K562 (cell line): ENCODE results near the gene CERCAM. TPM values are rescaled to one million over a fixed set of nuclear protein-coding genes. Genes with fewer than 3 reads are reported as not detected.
A peak's percentile ranks its signal among the peaks of the same experiment; 100 is the strongest.

Experiments used
- ATAC-seq: fragments of 200-7000 bp; cut with Tn5 transposase; 3 replicates; pipeline ENCODE4 v1.9.1; 2020; ENCODE audit warnings: moderate library complexity
- BruUV-seq: library from RNA; stranded (reverse); fragments of 400-500 nt; replicated peaks from 2 replicates; lab custom pipeline; 2021; lab: Mats Ljungman, UMichigan
- CTCF ChIA-PET: fragments of 300-600 bp; formaldehyde crosslinking; extraction: SDS; loops from one replicate; lab custom pipeline; 2021; ENCODE audit warnings: low intra/inter-chr PET ratio; lab: Yijun Ruan, JAX
- POLR2A ChIA-PET: fragments of 300-600, 350-650 bp; sonication (Branson Sonifier 250); formaldehyde crosslinking; extraction: SDS; loops from one replicate; lab custom pipeline; 2021; ENCODE audit warnings: antibody characterized with exemption, inconsistent platforms; lab: Yijun Ruan, JAX
- DNase-seq, 4 experiments: peaks; one replicate each; pipeline versions ENCODE4 v3.0.0 to v3.0.0-alpha.2; 2011 to 2018; ENCODE audit warnings: low spot score in 3 of 4, mixed read lengths in 3 of 4; ENCODE audit errors: extremely low read depth in 1 of 4
- FAIRE-seq: peaks from 2 replicates; lab custom pipeline; 2011; peaks lifted over from hg19 to GRCh38; lab: Jason Lieb, UNC
- H2AFZ ChIP-seq: 2 replicates; pipeline ENCODE4 v1.6.0; 2011; ENCODE audit warnings: low read depth, low read length, control low read depth, inconsistent platforms
- H3K27ac ChIP-seq: fragments of 200-600 bp; 3 replicates; pipeline ENCODE4 v1.8.0; 2011; ENCODE audit warnings: low read depth, mild to moderate bottlenecking, control low read depth, inconsistent platforms, low read length, moderate library complexity, mixed read lengths; ENCODE audit errors: extremely low read depth
- H3K27me3 ChIP-seq, 2 experiments: fragments of 300-600 bp in 1 of 2; 2 replicates in 1 of 2; 3 replicates in 1 of 2; pipeline versions ENCODE4 v1.6.0 to v1.8.0; 2011; ENCODE audit warnings: inconsistent platforms in 2 of 2, low read length in 2 of 2, mild to moderate bottlenecking in 1 of 2, mixed read lengths in 1 of 2, moderate library complexity in 1 of 2; ENCODE audit not compliant: control insufficient read depth in 2 of 2, insufficient read depth in 2 of 2
- H3K36me3 ChIP-seq: fragments of 300-600 bp; 3 replicates; pipeline ENCODE4 v1.8.0; 2011; ENCODE audit warnings: mild to moderate bottlenecking, low read length, inconsistent platforms; ENCODE audit not compliant: control insufficient read depth, insufficient read depth
- H3K4me1 ChIP-seq, 2 experiments: fragments of 200-600 bp in 1 of 2; replicated peaks in 1 of 2; 2 replicates in 1 of 2; 3 replicates in 1 of 2; pipeline versions ENCODE4 v1.5.1 to v1.8.0; 2011; ENCODE audit warnings: inconsistent platforms in 2 of 2, low read length in 2 of 2, mild to moderate bottlenecking in 1 of 2, mixed read lengths in 1 of 2, moderate library complexity in 1 of 2; ENCODE audit not compliant: control insufficient read depth in 2 of 2, insufficient read depth in 2 of 2
- H3K4me2 ChIP-seq: 2 replicates; pipeline ENCODE4 v1.6.1; 2011; ENCODE audit warnings: low read length, control low read depth, inconsistent platforms, mixed read lengths; ENCODE audit not compliant: insufficient read depth
- H3K4me3 ChIP-seq: fragments of 200-600 bp; sonication (generic), shearing (Covaris generic); 2 replicates; pipeline ENCODE4 v1.5.1; 2016; ENCODE audit warnings: control low read depth, inconsistent platforms
- H3K79me2 ChIP-seq: fragments of 200-600 bp; 3 replicates; pipeline ENCODE4 v1.8.0; 2011; ENCODE audit warnings: low read length, inconsistent platforms; ENCODE audit not compliant: control insufficient read depth, insufficient read depth
- H3K9ac ChIP-seq, 2 experiments: 2 replicates each; pipeline versions ENCODE4 v1.6.0 to v1.6.1; 2011; ENCODE audit warnings: low read depth in 2 of 2, low read length in 2 of 2, control low read depth in 1 of 2, inconsistent platforms in 1 of 2, mild to moderate bottlenecking in 1 of 2, mixed read lengths in 1 of 2; ENCODE audit not compliant: insufficient read depth in 1 of 2
- H3K9me1 ChIP-seq: one replicate; pipeline ENCODE4 v1.6.0; 2011; ENCODE audit warnings: inconsistent platforms, mild to moderate bottlenecking, low read length, moderate library complexity; ENCODE audit not compliant: control insufficient read depth, insufficient read depth
- H3K9me3 ChIP-seq: replicated peaks from 2 replicates; pipeline ENCODE4 v1.5.1; 2011; ENCODE audit warnings: low read depth, low read length, inconsistent platforms; ENCODE audit not compliant: control insufficient read depth, insufficient read depth
- H4K20me1 ChIP-seq: replicated peaks from 2 replicates; pipeline ENCODE4 v1.6.1; 2011; ENCODE audit warnings: low read length, inconsistent platforms, mixed read lengths; ENCODE audit not compliant: control insufficient read depth, insufficient read depth
- CBFA2T2 ChIP-seq: fragments of 450-650 bp; conservative IDR thresholded peaks from 2 replicates; pipeline ENCODE4 v1.6.1; 2017; ENCODE audit warnings: mild to moderate bottlenecking
- EHMT2 ChIP-seq: fragments of 450-650 bp; IDR thresholded peaks from 2 replicates; pipeline ENCODE4 v1.6.1; 2018; ENCODE audit warnings: antibody characterized with exemption
- ETV5 ChIP-seq: sonication (generic); formaldehyde crosslinking; IDR thresholded peaks from 2 replicates; pipeline ENCODE4 v1.4.0; 2020; ENCODE audit warnings: low read depth, mild to moderate bottlenecking, missing genetic modification reagents
- HDAC3 ChIP-seq: fragments of 450-650 bp; IDR thresholded peaks from 2 replicates; pipeline ENCODE4 v1.6.1; 2018; ENCODE audit warnings: borderline replicate concordance, mild to moderate bottlenecking, moderate library complexity; ENCODE audit not compliant: partially characterized antibody
- KAT2B ChIP-seq: IDR thresholded peaks from one replicate; pipeline ENCODE4 v1.6.1; 2012; ENCODE audit warnings: low read depth, mild to moderate bottlenecking, control low read depth, inconsistent platforms, low read length, moderate library complexity
- KDM5B ChIP-seq: fragments of 200-600 bp; sonication (generic); IDR thresholded peaks from 2 replicates; pipeline ENCODE4 v1.6.1; 2012; ENCODE audit warnings: low read depth, mild to moderate bottlenecking, moderate library complexity, low read length, control low read depth, inconsistent platforms; ENCODE audit not compliant: insufficient replicate concordance
- NONO ChIP-seq, 2 experiments: fragments of 200-400 bp in 1 of 2; fragments of 450-650 bp in 1 of 2; formaldehyde crosslinking in 1 of 2; IDR thresholded peaks; 2 replicates each; pipeline ENCODE4 v1.6.1; 2017; ENCODE audit warnings: low read depth in 2 of 2, mild to moderate bottlenecking in 2 of 2, moderate library complexity in 2 of 2, low read length in 1 of 2
- RNF2 ChIP-seq: sonication (generic); IDR thresholded peaks from 2 replicates; pipeline ENCODE4 v1.6.1; 2016
- TSC22D4 ChIP-seq: fragments of 450-650 bp; IDR thresholded peaks from 2 replicates; pipeline ENCODE4 v1.6.1; 2016; ENCODE audit warnings: missing genetic modification characterization, missing biosample characterization, control low read depth
- ZC3H4 ChIP-seq: sonication (generic); formaldehyde crosslinking; IDR thresholded peaks from 2 replicates; pipeline ENCODE4 v1.9.0; 2021; ENCODE audit warnings: missing genetic modification reagents, borderline replicate concordance
- ZFP36 ChIP-seq: fragments of 150-350 bp; IDR thresholded peaks from 2 replicates; pipeline ENCODE4 v1.6.1; 2018; ENCODE audit warnings: low read length, low read depth; ENCODE audit not compliant: partially characterized antibody
- ZFX ChIP-seq: sonication (generic); formaldehyde crosslinking; IDR thresholded peaks from 2 replicates; pipeline ENCODE4 v1.8.0; 2022; ENCODE audit warnings: mild to moderate bottlenecking, missing genetic modification reagents, moderate library complexity
- ZZZ3 ChIP-seq: fragments of 450-650 bp; IDR thresholded peaks from 2 replicates; pipeline ENCODE4 v1.6.1; 2016; ENCODE audit warnings: antibody characterized with exemption, mild to moderate bottlenecking, moderate library complexity
- WGBS: fragments of 100-300 bp; shearing (Covaris generic); methylation state at CpG from one replicate; pipeline ENCODE4 v1.1.6; 2016; ENCODE audit warnings: low coverage, mixed read lengths; ENCODE audit not compliant: insufficient coverage; ENCODE audit errors: missing lambda C conversion rate; 5-methylcytosine and 5-hydroxymethylcytosine counted together
- in situ Hi-C: fragments of 300-500 bp; cut with MboI; formaldehyde crosslinking; loops from 4 replicates; pipeline ENCODE4 v1.15.0; 2018; ENCODE audit warnings: inconsistent platforms, mixed read lengths
- intact Hi-C: fragments of 100-400 bp; cut with micrococcal nuclease; formaldehyde crosslinking; loops from 2 replicates; pipeline ENCODE4 v1.14.2; 2022
- polyA plus RNA-seq, 8 experiments: library from polyadenylated mRNA; depleted of rRNA in 4 of 8; stranded (reverse) in 5 of 8; unstranded in 3 of 8; fragments of >200 nt; fragmentation: Nextera tagmentation in 2 of 8; fragmentation: Illumina TruSeq in 1 of 8; extraction: Ambion mirVana in 2 of 8; extraction: Trizol in 1 of 8; gene quantifications; 2 replicates each; pipeline versions ENCODE4 v1.2.1 to v1.2.3, GENCODE V29; 2011 to 2014; ENCODE audit warnings: inconsistent platforms in 1 of 8, missing spikeins in 1 of 8
- total RNA-seq, 7 experiments: library from RNA; depleted of rRNA in 6 of 7; stranded (reverse); fragments of >200 nt in 6 of 7; fragmentation: Illumina TruSeq in 2 of 7; extraction: Trizol in 2 of 7; gene quantifications; 2 replicates each; pipeline versions ENCODE4 v1.2.1 to v1.2.3, GENCODE V29; 2011 to 2021; ENCODE audit warnings: low replicate concordance in 1 of 7
- TF ChIP-seq, protein P1 (sequence below): fragments of 450-650 bp; IDR thresholded peaks from 2 replicates; pipeline ENCODE4 v1.6.1; 2018; ENCODE audit warnings: mild to moderate bottlenecking, low read depth; ENCODE audit not compliant: partially characterized antibody
- TF ChIP-seq, protein P2 (sequence below): fragments of 250-450 bp; sonication (Bioruptor Pico); IDR thresholded peaks from 2 replicates; pipeline ENCODE4 v1.8.0; 2022; ENCODE audit warnings: moderate library complexity, mild to moderate bottlenecking, inconsistent platforms

The CERCAM gene
- total and polyA plus RNA-seq, 9 of the 15 experiments (the other 6 are each of a cell fraction or from before 2014, with no cell fraction given) = 0.75 to 24.0 (median 18.0) TPM

DNA sequence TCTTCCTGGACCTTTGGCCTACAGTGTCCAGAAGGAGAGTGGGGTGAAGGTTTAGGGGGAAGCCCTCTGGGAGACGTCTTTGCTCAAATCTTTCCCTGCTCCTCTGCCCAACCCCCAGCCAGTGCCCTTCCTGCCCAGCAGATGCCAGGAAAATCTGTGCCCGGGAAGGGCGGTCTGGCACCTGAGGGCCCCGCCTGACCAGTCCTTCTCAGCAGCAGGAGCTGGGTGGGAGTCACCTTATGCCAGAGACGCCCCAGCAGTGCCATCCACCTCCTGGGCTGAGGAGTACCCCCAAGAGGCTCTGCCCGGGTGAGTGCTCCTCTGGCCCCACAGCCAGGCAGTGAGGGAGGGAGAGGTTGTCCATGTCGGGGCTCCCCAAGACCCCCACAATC is 14.9 kb upstream of the CERCAM start:
- Histone ChIP-seq H3K9me3 (no peaks in the 10 kb centered on the region), H3K27ac (no peak overlapping the region), H3K27me3 (peaks cover 0 to 11% of the 10 kb centered on the region in 2 experiments; a peak in 2 of 5 replicates), H3K36me3 (no peaks in the 10 kb centered on the region), H4K20me1 (no peaks in the 10 kb centered on the region), H3K4me1 (peaks cover 0 to 13% of the 10 kb centered on the region in 2 experiments; a peak in 2 of 5 replicates), H2AFZ (no peak overlapping the region), H3K4me3 (no peak overlapping the region), H3K9me1 (no peaks in the 10 kb centered on the region), H3K4me2 (no peak overlapping the region), H3K79me2 (no peaks in the 10 kb centered on the region), H3K9ac (peak overlapping the region in 1 of 2 experiments; percentile 35; a peak in 1 of 4 replicates)
- in situ Hi-C loops = no loop called here
- TF ChIP-seq CBFA2T2 (no peak), NONO (IDR thresholded peaks at IDR 0.05; ENCODE audit: low read depth in 2 of 2, low read length in 1 of 2) (no peak), HDAC3 (no peak), ZC3H4 (CRISPR knock-in tag) (no peak), ZFX (CRISPR knock-in tag) (no peak), ZFP36 (no peak), ETV5 (CRISPR knock-in tag) (no peak), KAT2B (no peak), RNF2 (no peak), ZZZ3 (no peak), TSC22D4 (tag) (no peak), EHMT2 (no peak), KDM5B (no peak)
- TF ChIP-seq, protein P1, sequence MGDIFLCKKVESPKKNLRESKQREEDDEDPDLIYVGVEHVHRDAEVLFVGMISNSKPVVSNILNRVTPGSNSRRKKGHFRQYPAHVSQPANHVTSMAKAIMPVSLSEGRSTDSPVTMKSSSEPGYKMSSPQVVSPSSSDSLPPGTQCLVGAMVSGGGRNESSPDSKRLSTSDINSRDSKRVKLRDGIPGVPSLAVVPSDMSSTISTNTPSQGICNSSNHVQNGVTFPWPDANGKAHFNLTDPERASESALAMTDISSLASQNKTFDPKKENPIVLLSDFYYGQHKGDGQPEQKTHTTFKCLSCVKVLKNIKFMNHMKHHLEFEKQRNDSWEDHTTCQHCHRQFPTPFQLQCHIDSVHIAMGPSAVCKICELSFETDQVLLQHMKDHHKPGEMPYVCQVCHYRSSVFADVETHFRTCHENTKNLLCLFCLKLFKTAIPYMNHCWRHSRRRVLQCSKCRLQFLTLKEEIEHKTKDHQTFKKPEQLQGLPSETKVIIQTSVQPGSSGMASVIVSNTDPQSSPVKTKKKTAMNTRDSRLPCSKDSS = no peak
- TF ChIP-seq, protein P2, sequence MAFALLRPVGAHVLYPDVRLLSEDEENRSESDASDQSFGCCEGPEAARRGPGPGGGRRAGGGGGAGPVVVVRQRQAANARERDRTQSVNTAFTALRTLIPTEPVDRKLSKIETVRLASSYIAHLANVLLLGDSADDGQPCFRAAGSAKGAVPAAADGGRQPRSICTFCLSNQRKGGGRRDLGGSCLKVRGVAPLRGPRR (CRISPR knock-in tag) = no peak
- ChIA-PET CTCF (no interaction called here), POLR2A (no interaction called here)
- intact Hi-C loops = no loop called here
- ATAC-seq (no peak), FAIRE-seq (no peak), DNase-seq (no peak)
- 23% methylated on average over 5 of the region's 7 CpGs for WGBS
- BruUV-seq = no TSS peak
